Measurements from ENCODE around the gene CHN1.

DNA sequence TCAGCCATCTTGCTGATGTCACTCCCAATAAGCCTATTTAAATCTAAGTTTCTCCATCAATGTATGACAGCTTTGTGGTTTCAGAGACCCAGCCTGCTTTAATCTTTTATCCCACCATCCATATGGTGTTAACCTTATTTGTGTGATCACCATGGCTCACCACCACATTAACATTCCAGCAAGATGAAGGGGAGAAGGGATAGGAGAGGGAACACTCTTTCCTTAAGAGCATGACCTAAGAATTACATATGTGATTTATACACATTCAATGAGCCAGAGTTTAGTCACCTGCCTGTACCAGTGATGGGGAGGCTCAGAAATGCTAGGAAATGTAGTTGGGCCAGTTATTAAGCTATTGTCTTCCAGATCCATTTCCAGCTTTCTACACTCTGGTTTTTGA, 44.5 kb upstream of the CHN1 start:
- TF ChIP-seq POLR2A (IDR thresholded peaks at IDR 0.05), result no peak
- TF ChIP-seq, protein P1, sequence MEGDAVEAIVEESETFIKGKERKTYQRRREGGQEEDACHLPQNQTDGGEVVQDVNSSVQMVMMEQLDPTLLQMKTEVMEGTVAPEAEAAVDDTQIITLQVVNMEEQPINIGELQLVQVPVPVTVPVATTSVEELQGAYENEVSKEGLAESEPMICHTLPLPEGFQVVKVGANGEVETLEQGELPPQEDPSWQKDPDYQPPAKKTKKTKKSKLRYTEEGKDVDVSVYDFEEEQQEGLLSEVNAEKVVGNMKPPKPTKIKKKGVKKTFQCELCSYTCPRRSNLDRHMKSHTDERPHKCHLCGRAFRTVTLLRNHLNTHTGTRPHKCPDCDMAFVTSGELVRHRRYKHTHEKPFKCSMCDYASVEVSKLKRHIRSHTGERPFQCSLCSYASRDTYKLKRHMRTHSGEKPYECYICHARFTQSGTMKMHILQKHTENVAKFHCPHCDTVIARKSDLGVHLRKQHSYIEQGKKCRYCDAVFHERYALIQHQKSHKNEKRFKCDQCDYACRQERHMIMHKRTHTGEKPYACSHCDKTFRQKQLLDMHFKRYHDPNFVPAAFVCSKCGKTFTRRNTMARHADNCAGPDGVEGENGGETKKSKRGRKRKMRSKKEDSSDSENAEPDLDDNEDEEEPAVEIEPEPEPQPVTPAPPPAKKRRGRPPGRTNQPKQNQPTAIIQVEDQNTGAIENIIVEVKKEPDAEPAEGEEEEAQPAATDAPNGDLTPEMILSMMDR (IDR thresholded peaks at IDR 0.05), result no peak
